HL-60 (cell line): ENCODE measurements around the gene RBM10.

Experiments
- POLR2AphosphoS5 ChIP-seq: IDR thresholded peaks from 2 replicates; pipeline ENCODE4 v1.6.1; 2012; ENCODE audit warnings: low read depth
- SPI1 ChIP-seq: IDR thresholded peaks from 2 replicates; pipeline ENCODE4 v1.6.1; 2012; ENCODE audit warnings: low read depth, mild to moderate bottlenecking, borderline replicate concordance
- TF ChIP-seq, protein P1 (sequence below): IDR thresholded peaks from one replicate; pipeline ENCODE4 v1.5.1; 2011; ENCODE audit warnings: low read length, control low read depth, inconsistent platforms; ENCODE audit not compliant: insufficient read depth
- TF ChIP-seq, protein P2 (sequence below): IDR thresholded peaks from 2 replicates; pipeline ENCODE4 v1.6.1; 2012; ENCODE audit warnings: low read depth; ENCODE audit not compliant: insufficient replicate concordance

DNA sequence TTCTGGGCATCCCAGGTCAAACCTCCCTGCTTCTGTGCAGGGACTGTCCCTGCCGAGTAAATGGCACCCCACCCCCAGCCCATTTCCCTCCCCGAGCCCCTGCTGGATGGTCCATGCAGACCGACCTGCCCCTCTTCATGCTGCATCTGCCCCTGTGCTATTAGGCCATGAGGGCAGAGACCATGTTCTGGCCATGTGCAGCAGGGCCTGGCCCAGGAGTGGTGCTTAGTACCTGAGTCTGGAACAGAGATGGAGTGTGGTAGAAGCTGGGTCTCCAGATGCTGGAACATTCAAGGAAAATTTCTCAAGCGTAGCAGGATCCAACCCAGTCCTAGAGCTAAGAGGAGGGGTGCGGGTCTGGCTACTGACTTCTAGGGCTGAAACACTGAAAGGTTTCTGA is 33.3 kb downstream of the RBM10 start:
- TF ChIP-seq, protein P1, sequence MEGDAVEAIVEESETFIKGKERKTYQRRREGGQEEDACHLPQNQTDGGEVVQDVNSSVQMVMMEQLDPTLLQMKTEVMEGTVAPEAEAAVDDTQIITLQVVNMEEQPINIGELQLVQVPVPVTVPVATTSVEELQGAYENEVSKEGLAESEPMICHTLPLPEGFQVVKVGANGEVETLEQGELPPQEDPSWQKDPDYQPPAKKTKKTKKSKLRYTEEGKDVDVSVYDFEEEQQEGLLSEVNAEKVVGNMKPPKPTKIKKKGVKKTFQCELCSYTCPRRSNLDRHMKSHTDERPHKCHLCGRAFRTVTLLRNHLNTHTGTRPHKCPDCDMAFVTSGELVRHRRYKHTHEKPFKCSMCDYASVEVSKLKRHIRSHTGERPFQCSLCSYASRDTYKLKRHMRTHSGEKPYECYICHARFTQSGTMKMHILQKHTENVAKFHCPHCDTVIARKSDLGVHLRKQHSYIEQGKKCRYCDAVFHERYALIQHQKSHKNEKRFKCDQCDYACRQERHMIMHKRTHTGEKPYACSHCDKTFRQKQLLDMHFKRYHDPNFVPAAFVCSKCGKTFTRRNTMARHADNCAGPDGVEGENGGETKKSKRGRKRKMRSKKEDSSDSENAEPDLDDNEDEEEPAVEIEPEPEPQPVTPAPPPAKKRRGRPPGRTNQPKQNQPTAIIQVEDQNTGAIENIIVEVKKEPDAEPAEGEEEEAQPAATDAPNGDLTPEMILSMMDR, result no peak
- no peak for TF ChIP-seq POLR2AphosphoS5
- no peak for TF ChIP-seq SPI1
- TF ChIP-seq, protein P2, sequence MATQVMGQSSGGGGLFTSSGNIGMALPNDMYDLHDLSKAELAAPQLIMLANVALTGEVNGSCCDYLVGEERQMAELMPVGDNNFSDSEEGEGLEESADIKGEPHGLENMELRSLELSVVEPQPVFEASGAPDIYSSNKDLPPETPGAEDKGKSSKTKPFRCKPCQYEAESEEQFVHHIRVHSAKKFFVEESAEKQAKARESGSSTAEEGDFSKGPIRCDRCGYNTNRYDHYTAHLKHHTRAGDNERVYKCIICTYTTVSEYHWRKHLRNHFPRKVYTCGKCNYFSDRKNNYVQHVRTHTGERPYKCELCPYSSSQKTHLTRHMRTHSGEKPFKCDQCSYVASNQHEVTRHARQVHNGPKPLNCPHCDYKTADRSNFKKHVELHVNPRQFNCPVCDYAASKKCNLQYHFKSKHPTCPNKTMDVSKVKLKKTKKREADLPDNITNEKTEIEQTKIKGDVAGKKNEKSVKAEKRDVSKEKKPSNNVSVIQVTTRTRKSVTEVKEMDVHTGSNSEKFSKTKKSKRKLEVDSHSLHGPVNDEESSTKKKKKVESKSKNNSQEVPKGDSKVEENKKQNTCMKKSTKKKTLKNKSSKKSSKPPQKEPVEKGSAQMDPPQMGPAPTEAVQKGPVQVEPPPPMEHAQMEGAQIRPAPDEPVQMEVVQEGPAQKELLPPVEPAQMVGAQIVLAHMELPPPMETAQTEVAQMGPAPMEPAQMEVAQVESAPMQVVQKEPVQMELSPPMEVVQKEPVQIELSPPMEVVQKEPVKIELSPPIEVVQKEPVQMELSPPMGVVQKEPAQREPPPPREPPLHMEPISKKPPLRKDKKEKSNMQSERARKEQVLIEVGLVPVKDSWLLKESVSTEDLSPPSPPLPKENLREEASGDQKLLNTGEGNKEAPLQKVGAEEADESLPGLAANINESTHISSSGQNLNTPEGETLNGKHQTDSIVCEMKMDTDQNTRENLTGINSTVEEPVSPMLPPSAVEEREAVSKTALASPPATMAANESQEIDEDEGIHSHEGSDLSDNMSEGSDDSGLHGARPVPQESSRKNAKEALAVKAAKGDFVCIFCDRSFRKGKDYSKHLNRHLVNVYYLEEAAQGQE, result no peak
